SU-DHL-6 (cell line): ENCODE measurements around the gene ANKRD42.
A peak's percentile ranks its signal among the peaks of the same experiment; 100 is the strongest.

Experiments used
- H2AFZ ChIP-seq: fragments of 200-600 bp; sonication (generic); 2 replicates; pipeline ENCODE4 v1.6.1; 2014; ENCODE audit warnings: low read depth, mild to moderate bottlenecking, moderate library complexity, mixed read lengths, antibody characterized with exemption, low read length; ENCODE audit not compliant: severe bottlenecking
- H3F3A ChIP-seq: fragments of 200-600 bp; shearing (Covaris generic); 2 replicates; pipeline ENCODE4 v1.6.0; 2016; ENCODE audit warnings: antibody characterized with exemption, mild to moderate bottlenecking; ENCODE audit not compliant: insufficient read depth
- H3K27ac ChIP-seq: fragments of 200-600 bp; sonication (generic); 2 replicates; pipeline ENCODE4 v1.5.1; 2016; ENCODE audit warnings: low read depth, mild to moderate bottlenecking, low read length, moderate library complexity, mixed read lengths
- H3K27me3 ChIP-seq: fragments of 200-600 bp; sonication (generic), shearing (Covaris generic); 2 replicates; pipeline ENCODE4 v1.6.0; 2014; ENCODE audit warnings: mild to moderate bottlenecking, low read length
- H3K36me3 ChIP-seq: fragments of 200-600 bp; sonication (generic); 2 replicates; pipeline ENCODE4 v1.6.1; 2014; ENCODE audit warnings: mild to moderate bottlenecking, low read length, mixed read lengths
- H3K4me2 ChIP-seq: fragments of 300-600, 200-600 bp; shearing (Covaris generic), sonication (generic); 2 replicates; pipeline ENCODE4 v1.6.0; 2014; ENCODE audit warnings: low read length, low read depth, mild to moderate bottlenecking; ENCODE audit not compliant: poor library complexity, severe bottlenecking
- H3K4me3 ChIP-seq: fragments of 200-600 bp; sonication (generic); 2 replicates; pipeline ENCODE4 v1.5.1; 2014; ENCODE audit warnings: antibody characterized with exemption, low read length, mild to moderate bottlenecking, mixed read lengths; ENCODE audit not compliant: insufficient read depth, poor library complexity, severe bottlenecking
- H3K79me2 ChIP-seq: fragments of 200-600 bp; sonication (generic); 2 replicates; pipeline ENCODE4 v1.6.1; 2014; ENCODE audit warnings: mild to moderate bottlenecking, low read length, moderate library complexity; ENCODE audit not compliant: insufficient read depth
- H3K9ac ChIP-seq: fragments of 200-600 bp; sonication (generic); 2 replicates; pipeline ENCODE4 v1.7.0; 2014; ENCODE audit warnings: mild to moderate bottlenecking, low read length
- H3K9me2 ChIP-seq: fragments of 200-600 bp; sonication (generic); replicated peaks from 2 replicates; pipeline ENCODE4 v1.6.1; 2014; ENCODE audit warnings: low read length; ENCODE audit not compliant: insufficient read depth
- H3K9me3 ChIP-seq: fragments of 200-600 bp; sonication (generic); 2 replicates; pipeline ENCODE4 v1.6.1; 2014; ENCODE audit warnings: low read length, mixed read lengths; ENCODE audit not compliant: insufficient read depth
- H4K20me1 ChIP-seq: fragments of 200-600 bp; sonication (generic); 2 replicates; pipeline ENCODE4 v1.6.1; 2014; ENCODE audit warnings: low read depth, mild to moderate bottlenecking, antibody characterized with exemption, low read length, moderate library complexity, mixed read lengths
- CTCF ChIP-seq: fragments of 200-600 bp; sonication (generic); IDR thresholded peaks from one replicate; pipeline ENCODE4 v1.5.1; 2017; ENCODE audit warnings: antibody characterized with exemption, mild to moderate bottlenecking, low read length, moderate library complexity; ENCODE audit not compliant: insufficient read depth, poor library complexity, severe bottlenecking
- EZH2phosphoT487 ChIP-seq: fragments of 200-600 bp; sonication (generic), shearing (Covaris generic); conservative IDR thresholded peaks from 2 replicates; pipeline ENCODE4 v1.6.1; 2018; ENCODE audit warnings: mild to moderate bottlenecking, antibody characterized with exemption, low read length, moderate library complexity, mixed read lengths

ANKRD42 gene

GRCh38 chr11:83158357-83158786, 35.1 kb upstream of the ANKRD42 start:
- no peak overlapping the region for H2AFZ ChIP-seq
- peak overlapping the region; percentile 89 for H3K27ac ChIP-seq
- peak overlapping the region; percentile 95 for H3K4me3 ChIP-seq
- H3K36me3 ChIP-seq: peaks cover 42% of the 10 kb centered on the region
- H3K9me3 ChIP-seq: no peaks in the 10 kb centered on the region
- peak overlapping the region; percentile 92 for H3K4me2 ChIP-seq
- H3K79me2 ChIP-seq: peaks cover 64% of the 10 kb centered on the region
- peaks cover 32% of the 10 kb centered on the region for H3F3A ChIP-seq
- peaks cover 45% of the 10 kb centered on the region for H4K20me1 ChIP-seq
- H3K9me2 ChIP-seq: no peaks in the 10 kb centered on the region
- no peaks in the 10 kb centered on the region for H3K27me3 ChIP-seq
- TF ChIP-seq EZH2phosphoT487: no peak
- TF ChIP-seq CTCF: no peak
- peak overlapping the region; percentile 90 for H3K9ac ChIP-seq

- TF ChIP-seq CTCF: no peak
- TF ChIP-seq EZH2phosphoT487: no peak
- peaks cover 73% of the 10 kb centered on the region for H3K79me2 ChIP-seq
- H3F3A ChIP-seq: peaks cover 36% of the 10 kb centered on the region
These were observed 34.3 kb upstream of the ANKRD42 start for GRCh38 chr11:83158965-83159901.

GRCh38 chr11:83159902-83160865, 33.3 kb upstream of the ANKRD42 start:
- H3K9me3 ChIP-seq: no peaks in the 10 kb centered on the region
- no peaks in the 10 kb centered on the region for H3K9me2 ChIP-seq
- H4K20me1 ChIP-seq: peaks cover 54% of the 10 kb centered on the region
- peak overlapping the region; percentile 11; the same call in 1 of the 2 replicates for H3K27ac ChIP-seq
- H2AFZ ChIP-seq: no peak overlapping the region
- H3K79me2 ChIP-seq: peaks cover 82% of the 10 kb centered on the region
- peak overlapping the region; percentile 92 for H3K4me2 ChIP-seq
- peak overlapping the region; percentile 95 for H3K4me3 ChIP-seq
- no peak for TF ChIP-seq CTCF
- TF ChIP-seq EZH2phosphoT487: no peak
- peaks cover 35% of the 10 kb centered on the region for H3F3A ChIP-seq
- peak overlapping the region; percentile 90 for H3K9ac ChIP-seq
- H3K27me3 ChIP-seq: no peaks in the 10 kb centered on the region
- H3K36me3 ChIP-seq: peaks cover 57% of the 10 kb centered on the region

More at GRCh38 chr11:83158965-83159901, 34.3 kb upstream of the ANKRD42 start:
- peaks cover 50% of the 10 kb centered on the region for H4K20me1 ChIP-seq
- no peaks in the 10 kb centered on the region for H3K27me3 ChIP-seq
- H3K9ac ChIP-seq: peak overlapping the region; percentile 90
- H3K27ac ChIP-seq: peak overlapping the region; percentile 11; the same call in 1 of the 2 replicates
- peak overlapping the region; percentile 92 for H3K4me2 ChIP-seq
- no peaks in the 10 kb centered on the region for H3K9me3 ChIP-seq
- H3K4me3 ChIP-seq: peak overlapping the region; percentile 95
- no peak overlapping the region for H2AFZ ChIP-seq
- H3K36me3 ChIP-seq: peaks cover 49% of the 10 kb centered on the region
- no peaks in the 10 kb centered on the region for H3K9me2 ChIP-seq
